ENCODE measurements around the gene VAT1L. TPM values are rescaled to one million over a fixed set of nuclear protein-coding genes. Genes with fewer than 3 reads are reported as not detected.

VAT1L gene
- total RNA-seq, 1 experiment from 2014 or later, result 19.1 TPM

- ChIA-PET POLR2A (no interaction called here), CTCF (no interaction called here)
- Mint-ChIP-seq H3K27ac (peak overlapping the region; percentile 6; the same call in 1 of the 2 replicates), H3K36me3 (no peaks in the 10 kb centered on the region), H3K4me1 (peaks cover 30% of the 10 kb centered on the region), H3K9me3 (no peaks in the 10 kb centered on the region), H3K4me3 (no peak overlapping the region), H3K27me3 (ENCODE audit: low read depth) (no peaks in the 10 kb centered on the region)
- no peak for DNase-seq (ENCODE audit: low spot score)
- peak; percentile 44 for ATAC-seq
- TF ChIP-seq STAT6 (CRISPR knock-in tag; conservative IDR thresholded peaks at IDR 0.05; ENCODE audit: low read depth) (no peak), ZNF671 (CRISPR knock-in tag; IDR thresholded peaks at IDR 0.05) (no peak), CREM (CRISPR knock-in tag; IDR thresholded peaks at IDR 0.05) (no peak), IRF2 (CRISPR knock-in tag; IDR thresholded peaks at IDR 0.05; ENCODE audit: borderline replicate concordance, low read depth) (no peak), NFATC4 (CRISPR knock-in tag; IDR thresholded peaks at IDR 0.05) (no peak), ATF1 (CRISPR knock-in tag; IDR thresholded peaks at IDR 0.05) (no peak), TP53 (CRISPR knock-in tag; IDR thresholded peaks at IDR 0.05) (no peak), FOXK1 (CRISPR knock-in tag; IDR thresholded peaks at IDR 0.05) (no peak), USF1 (CRISPR knock-in tag; IDR thresholded peaks at IDR 0.05) (no peak), AR (CRISPR knock-in tag; IDR thresholded peaks at IDR 0.05) (no peak), TEAD1 (CRISPR knock-in tag; IDR thresholded peaks at IDR 0.05) (no peak), CBFB (CRISPR knock-in tag; IDR thresholded peaks at IDR 0.05; ENCODE audit: low read depth) (no peak), TEAD4 (CRISPR knock-in tag; IDR thresholded peaks at IDR 0.05) (no peak), ZNF263 (CRISPR knock-in tag; IDR thresholded peaks at IDR 0.05; ENCODE audit: low read depth) (no peak), ZNF416 (CRISPR knock-in tag; IDR thresholded peaks at IDR 0.05) (no peak), MLX (CRISPR knock-in tag; IDR thresholded peaks at IDR 0.05) (no peak)
These were observed 108.2 kb downstream of the VAT1L start for GRCh38 chr16:77896415-77897128.

- Mint-ChIP-seq H3K27ac (no peak overlapping the region), H3K4me1 (peaks cover 30% of the 10 kb centered on the region), H3K4me3 (no peak overlapping the region), H3K36me3 (no peaks in the 10 kb centered on the region), H3K9me3 (no peaks in the 10 kb centered on the region), H3K27me3 (ENCODE audit: low read depth) (no peaks in the 10 kb centered on the region)
- DNase-seq (ENCODE audit: low spot score), result no peak
- CTCF ChIA-PET, result no interaction called here
- POLR2A ChIA-PET, result no interaction called here
- no peak for ATAC-seq
- TF ChIP-seq MYBL2 (CRISPR knock-in tag; IDR thresholded peaks at IDR 0.05) (no peak), IRF1 (CRISPR knock-in tag; IDR thresholded peaks at IDR 0.05) (no peak), E2F1 (CRISPR knock-in tag; IDR thresholded peaks at IDR 0.05) (no peak), STAT6 (CRISPR knock-in tag; conservative IDR thresholded peaks at IDR 0.05; ENCODE audit: low read depth) (no peak), ATF6 (CRISPR knock-in tag; IDR thresholded peaks at IDR 0.05) (no peak), ZBTB43 (CRISPR knock-in tag; IDR thresholded peaks at IDR 0.05) (no peak)
These were observed 108.7 kb downstream of the VAT1L start for GRCh38 chr16:77897129-77897437.
